ENCODE results near the gene EDEM2. TPM values are rescaled to one million over a fixed set of nuclear protein-coding genes. Genes with fewer than 3 reads are reported as not detected.

Gene EDEM2
- polyA plus RNA-seq, 2 of the 4 experiments (the other 2 are of a cell fraction), result 41.6 to 51.2 TPM

DNA sequence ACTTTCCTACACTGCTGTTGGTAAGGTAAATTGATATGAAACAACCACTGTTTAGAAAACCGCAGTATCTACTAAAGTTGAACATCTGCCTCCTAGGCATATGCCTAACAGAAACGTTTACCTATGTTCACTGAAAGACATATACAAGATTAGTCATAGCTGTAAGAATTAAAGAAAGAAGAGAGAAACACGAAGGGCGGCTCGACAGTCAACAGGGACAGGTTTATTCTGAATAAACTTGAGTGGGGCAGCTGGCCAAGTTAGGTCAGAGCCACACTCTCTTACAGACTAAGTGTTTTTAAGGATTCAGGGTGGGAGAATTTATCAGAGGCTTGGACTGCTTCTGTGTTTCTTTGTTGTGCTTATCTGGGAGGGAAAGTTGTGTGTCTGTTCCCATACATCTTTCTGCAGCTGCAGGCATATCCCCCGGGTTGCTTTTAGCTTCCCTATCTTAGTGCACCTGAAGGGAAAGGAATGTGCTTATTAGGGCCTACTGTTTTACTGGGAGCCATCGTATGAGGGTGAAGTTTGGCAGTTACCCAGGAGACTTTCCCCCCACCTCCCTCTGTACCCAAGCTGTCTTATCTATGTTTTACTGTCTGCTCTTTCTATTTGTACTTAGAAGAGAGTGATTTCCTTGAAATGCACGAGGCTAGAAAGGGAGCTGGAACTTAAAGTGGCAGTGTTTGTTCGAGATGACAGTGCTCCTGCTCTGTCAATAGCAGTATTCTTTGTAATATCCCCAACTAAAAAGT, 45.2 kb upstream of the EDEM2 start:
- POLR2A ChIA-PET, result no interaction called here
- CTCF ChIA-PET, result interaction anchor here (1.2 to 5.7 kb wide), 4 partner anchors 16 to 96 kb away, joined by 3 to 43 read pairs (median 5); no protein-coding TSS in a partner anchor

DNA sequence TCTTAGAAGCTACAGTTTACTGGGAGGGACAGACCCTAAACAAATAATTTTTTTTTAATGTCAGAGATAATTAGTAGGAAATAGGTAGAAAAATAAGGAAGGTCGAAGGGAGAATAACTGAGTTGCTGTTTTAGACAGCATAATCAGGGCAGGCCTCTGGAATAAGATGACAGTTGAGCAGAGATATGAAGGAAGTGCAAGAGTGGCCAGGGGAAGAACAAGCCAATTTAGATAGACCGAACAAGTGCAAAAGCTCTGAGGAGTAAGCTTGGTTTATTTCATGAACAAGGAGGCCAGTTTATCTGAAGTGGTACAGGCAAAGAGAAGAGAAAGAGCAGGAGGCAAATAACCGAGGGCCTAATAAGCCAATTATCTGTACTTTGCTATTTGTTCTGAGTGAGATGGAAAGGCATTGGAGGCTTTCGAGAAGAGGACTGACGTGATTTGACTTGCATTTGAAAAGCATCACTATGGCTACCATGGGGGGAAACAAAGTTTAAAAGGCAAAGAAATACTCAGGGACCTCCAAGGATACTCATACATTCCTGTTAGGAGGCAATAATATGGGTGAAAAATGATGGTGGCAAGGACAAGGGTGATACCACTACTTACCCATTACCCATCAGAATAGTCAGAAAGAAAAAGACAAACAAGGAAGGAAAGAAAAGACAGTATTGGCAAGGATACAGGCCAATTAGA, 44.4 kb upstream of the EDEM2 start:
- ATAC-seq (no peak), FAIRE-seq (no peak), DNase-seq (ENCODE audit: low read depth in 1 of 2, low spot score in 1 of 2) (no peak)
- no peak overlapping the region for H3K4me3 ChIP-seq
- H3K4me2 ChIP-seq, result no peak overlapping the region
- 87% methylated on average over 5 of the region's 5 CpGs for WGBS (ENCODE audit: missing lambda C conversion rate)
- ChIA-PET CTCF (interaction anchor here (1.2 to 5.7 kb wide), 3 partner anchors 17 to 95 kb away, joined by 3 to 43 read pairs (median 6); no protein-coding TSS in a partner anchor), POLR2A (no interaction called here)
- H3K9me3 ChIP-seq, result peaks cover 21% of the 10 kb centered on the region
- no peak overlapping the region for H3K27ac ChIP-seq
- H3K4me1 ChIP-seq, result no peaks in the 10 kb centered on the region
- TF ChIP-seq JUNB (IDR thresholded peaks at IDR 0.05) (no peak), KDM1A (IDR thresholded peaks at IDR 0.05; ENCODE audit: low read depth) (no peak)

More for the DNA sequence above, 45.2 kb upstream of the EDEM2 start:
- DNase-seq (ENCODE audit: low read depth in 1 of 2, low spot score in 1 of 2), result no peak
- TF ChIP-seq TFCP2L1 (CRISPR knock-in tag; IDR thresholded peaks at IDR 0.05), result no peak
- no peak for TF ChIP-seq NPAS2 (CRISPR knock-in tag; IDR thresholded peaks at IDR 0.05; ENCODE audit: borderline replicate concordance)
- no peak for TF ChIP-seq POLR2AphosphoS2 (conservative IDR thresholded peaks at IDR 0.05; ENCODE audit: low read length)
- TF ChIP-seq ZFP36 (IDR thresholded peaks at IDR 0.05; ENCODE audit: borderline replicate concordance, partially characterized antibody), result no peak
- no peak for TF ChIP-seq CHD4 (IDR thresholded peaks at IDR 0.05; ENCODE audit: borderline replicate concordance)
- no peak for TF ChIP-seq SMC3 (IDR thresholded peaks at IDR 0.05)
- TF ChIP-seq ZSCAN20 (CRISPR knock-in tag; IDR thresholded peaks at IDR 0.05), result no peak
- TF ChIP-seq ESRRA (IDR thresholded peaks at IDR 0.05; ENCODE audit: borderline replicate concordance, low read length), result no peak
- no peak for TF ChIP-seq JUNB (IDR thresholded peaks at IDR 0.05)
- TF ChIP-seq CBX8 (IDR thresholded peaks at IDR 0.05), result no peak
- TF ChIP-seq, protein P1, sequence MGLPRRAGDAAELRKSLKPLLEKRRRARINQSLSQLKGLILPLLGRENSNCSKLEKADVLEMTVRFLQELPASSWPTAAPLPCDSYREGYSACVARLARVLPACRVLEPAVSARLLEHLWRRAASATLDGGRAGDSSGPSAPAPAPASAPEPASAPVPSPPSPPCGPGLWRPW (IDR thresholded peaks at IDR 0.05), result no peak
- TF ChIP-seq, protein P2, sequence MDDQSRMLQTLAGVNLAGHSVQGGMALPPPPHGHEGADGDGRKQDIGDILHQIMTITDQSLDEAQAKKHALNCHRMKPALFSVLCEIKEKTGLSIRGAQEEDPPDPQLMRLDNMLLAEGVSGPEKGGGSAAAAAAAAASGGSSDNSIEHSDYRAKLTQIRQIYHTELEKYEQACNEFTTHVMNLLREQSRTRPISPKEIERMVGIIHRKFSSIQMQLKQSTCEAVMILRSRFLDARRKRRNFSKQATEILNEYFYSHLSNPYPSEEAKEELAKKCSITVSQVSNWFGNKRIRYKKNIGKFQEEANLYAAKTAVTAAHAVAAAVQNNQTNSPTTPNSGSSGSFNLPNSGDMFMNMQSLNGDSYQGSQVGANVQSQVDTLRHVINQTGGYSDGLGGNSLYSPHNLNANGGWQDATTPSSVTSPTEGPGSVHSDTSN (IDR thresholded peaks at IDR 0.05), result no peak
- no peak for TF ChIP-seq RFX5 (IDR thresholded peaks at IDR 0.05)
- TF ChIP-seq FOXS1 (CRISPR knock-in tag; IDR thresholded peaks at IDR 0.05), result no peak
- TF ChIP-seq CEBPB (IDR thresholded peaks at IDR 0.05), result no peak
- TF ChIP-seq MAFK (IDR thresholded peaks at IDR 0.05; ENCODE audit: partially characterized antibody), result no peak
- TF ChIP-seq, protein P3, sequence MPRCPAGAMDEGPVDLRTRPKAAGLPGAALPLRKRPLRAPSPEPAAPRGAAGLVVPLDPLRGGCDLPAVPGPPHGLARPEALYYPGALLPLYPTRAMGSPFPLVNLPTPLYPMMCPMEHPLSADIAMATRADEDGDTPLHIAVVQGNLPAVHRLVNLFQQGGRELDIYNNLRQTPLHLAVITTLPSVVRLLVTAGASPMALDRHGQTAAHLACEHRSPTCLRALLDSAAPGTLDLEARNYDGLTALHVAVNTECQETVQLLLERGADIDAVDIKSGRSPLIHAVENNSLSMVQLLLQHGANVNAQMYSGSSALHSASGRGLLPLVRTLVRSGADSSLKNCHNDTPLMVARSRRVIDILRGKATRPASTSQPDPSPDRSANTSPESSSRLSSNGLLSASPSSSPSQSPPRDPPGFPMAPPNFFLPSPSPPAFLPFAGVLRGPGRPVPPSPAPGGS (IDR thresholded peaks at IDR 0.05), result no peak
- H3K4me1 ChIP-seq, result no peaks in the 10 kb centered on the region
- H3K9me3 ChIP-seq, result peaks cover 28% of the 10 kb centered on the region
- H3K4me3 ChIP-seq, result no peak overlapping the region
- no peak overlapping the region for H3K27ac ChIP-seq
- WGBS (ENCODE audit: missing lambda C conversion rate), result 50% methylated on average over 9 of the region's 9 CpGs
- no peak for FAIRE-seq
- H3K4me2 ChIP-seq, result no peak overlapping the region
- ATAC-seq, result no peak

DNA sequence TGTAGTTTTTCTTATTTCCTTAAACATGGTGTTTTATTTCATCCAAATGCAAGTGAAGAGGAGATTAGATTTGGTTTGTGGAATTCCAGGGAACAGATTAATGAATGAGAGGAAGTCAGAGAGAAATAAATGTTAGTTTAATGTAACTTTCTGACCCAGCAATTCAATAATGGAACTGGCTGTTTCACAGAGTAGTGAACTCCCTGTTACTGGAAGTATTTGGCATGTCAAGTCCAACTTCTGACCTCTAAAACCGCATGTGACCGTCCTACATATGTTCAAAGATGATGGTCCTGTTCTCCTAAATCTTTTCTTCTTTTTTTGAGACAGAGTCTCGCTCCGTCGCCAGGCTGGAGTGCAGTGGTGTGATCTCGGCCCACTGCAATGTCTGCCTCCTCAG, 43.4 kb upstream of the EDEM2 start:
- POLR2A ChIA-PET, result no interaction called here
- Histone ChIP-seq H3K9me3 (peaks cover 13% of the 10 kb centered on the region), H3K4me2 (no peak overlapping the region), H3K4me1 (no peaks in the 10 kb centered on the region), H3K27ac (no peak overlapping the region), H3K4me3 (no peak overlapping the region)
- CTCF ChIA-PET, result interaction anchor here (1.2 to 2.0 kb wide), 2 partner anchors 46 to 94 kb away, joined by 3 to 6 read pairs; no protein-coding TSS in a partner anchor
- no peak for ATAC-seq
- FAIRE-seq, result no peak
- DNase-seq (ENCODE audit: low read depth in 1 of 2, low spot score in 1 of 2), result no peak
- 94% methylated on average over 6 of the region's 6 CpGs for WGBS (ENCODE audit: missing lambda C conversion rate)
- TF ChIP-seq CHD2 (IDR thresholded peaks at IDR 0.05; ENCODE audit: low read length, partially characterized antibody), result no peak
- TF ChIP-seq CHD4 (IDR thresholded peaks at IDR 0.05; ENCODE audit: borderline replicate concordance), result no peak
- TF ChIP-seq CEBPB (IDR thresholded peaks at IDR 0.05), result no peak
- TF ChIP-seq NFE2L2 (conservative IDR thresholded peaks at IDR 0.05; ENCODE audit: low read length), result no peak
- TF ChIP-seq FOSL2 (IDR thresholded peaks at IDR 0.05), result no peak
- no peak for TF ChIP-seq FOSL2 (CRISPR knock-in tag; IDR thresholded peaks at IDR 0.05)
- TF ChIP-seq, protein P1 (IDR thresholded peaks at IDR 0.05), result no peak
- TF ChIP-seq CBX8 (IDR thresholded peaks at IDR 0.05), result no peak
- TF ChIP-seq, protein P4, sequence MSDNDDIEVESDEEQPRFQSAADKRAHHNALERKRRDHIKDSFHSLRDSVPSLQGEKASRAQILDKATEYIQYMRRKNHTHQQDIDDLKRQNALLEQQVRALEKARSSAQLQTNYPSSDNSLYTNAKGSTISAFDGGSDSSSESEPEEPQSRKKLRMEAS (IDR thresholded peaks at IDR 0.05), result no peak
- no peak for TF ChIP-seq KDM5A (IDR thresholded peaks at IDR 0.05)
- TF ChIP-seq, protein P5, sequence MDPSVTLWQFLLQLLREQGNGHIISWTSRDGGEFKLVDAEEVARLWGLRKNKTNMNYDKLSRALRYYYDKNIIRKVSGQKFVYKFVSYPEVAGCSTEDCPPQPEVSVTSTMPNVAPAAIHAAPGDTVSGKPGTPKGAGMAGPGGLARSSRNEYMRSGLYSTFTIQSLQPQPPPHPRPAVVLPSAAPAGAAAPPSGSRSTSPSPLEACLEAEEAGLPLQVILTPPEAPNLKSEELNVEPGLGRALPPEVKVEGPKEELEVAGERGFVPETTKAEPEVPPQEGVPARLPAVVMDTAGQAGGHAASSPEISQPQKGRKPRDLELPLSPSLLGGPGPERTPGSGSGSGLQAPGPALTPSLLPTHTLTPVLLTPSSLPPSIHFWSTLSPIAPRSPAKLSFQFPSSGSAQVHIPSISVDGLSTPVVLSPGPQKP (IDR thresholded peaks at IDR 0.05; ENCODE audit: low read depth, low read length), result no peak
- TF ChIP-seq PHF8 (IDR thresholded peaks at IDR 0.05; ENCODE audit: borderline replicate concordance, low read depth), result no peak
- TF ChIP-seq MAFK (IDR thresholded peaks at IDR 0.05; ENCODE audit: partially characterized antibody), result no peak
